Activated T-cell treated with anti-CD3 and anti-CD28 coated beads for 48 hours (primary cell): Measurements from ENCODE around the gene TMED8.
"Not testable (repeated sequence)": the region's sequence is repeated elsewhere in the genome, so short reads cannot be mapped to it uniquely, and the experiment has no call there.

Source experiments
- DNase-seq: peaks from one replicate; pipeline ENCODE4 v3.0.0-alpha.2; 2020; ENCODE audit warnings: low read depth

TMED8 gene

GRCh38 chr14:77376771-77377501 is at the start of gene TMED8, which contains the start of gene SAMD15:
Gene TMED8, minus strand, starts transcription at chr14:77377094. Its CDS starts 41 bp downstream, at chr14:77377053.
Gene SAMD15, plus strand, starts transcription at chr14:77377379. Its CDS starts 40 bp downstream, at chr14:77377419.
- DNase-seq: peak; percentile 82

- no peak for DNase-seq
Measured at GRCh38 chr14:77426396-77426795, 49.5 kb upstream of the TMED8 start.

GRCh38 chr14:77424862-77425261 is 48.0 kb upstream of the TMED8 start:
- no peak for DNase-seq

- no peak for DNase-seq
Measured at GRCh38 chr14:77423423-77423822, 46.5 kb upstream of the TMED8 start, which contains the start of gene NOXRED1. Gene NOXRED1, minus strand, starts transcription at chr14:77423523. Its CDS starts 634 bp downstream, at chr14:77422889.

- no peak for DNase-seq
Measured at GRCh38 chr14:77421201-77421600, 44.3 kb upstream of the TMED8 start.

GRCh38 chr14:77416836-77417235 is 39.9 kb upstream of the TMED8 start:
- no peak for DNase-seq

- DNase-seq: not testable (repeated sequence)
Measured at GRCh38 chr14:77416098-77416497, 39.2 kb upstream of the TMED8 start.

GRCh38 chr14:77415403-77416030 is 38.6 kb upstream of the TMED8 start:
- DNase-seq: not testable (repeated sequence)

- no peak for DNase-seq
Measured at GRCh38 chr14:77409131-77409533, 32.2 kb upstream of the TMED8 start.

GRCh38 chr14:77407158-77407557 is 30.3 kb upstream of the TMED8 start:
- DNase-seq: no peak

GRCh38 chr14:77406718-77407117 is 29.8 kb upstream of the TMED8 start:
- no peak for DNase-seq

GRCh38 chr14:77406086-77406485 is 29.2 kb upstream of the TMED8 start:
- no peak for DNase-seq

- no peak for DNase-seq
Measured at GRCh38 chr14:77403768-77404167, 26.9 kb upstream of the TMED8 start.

GRCh38 chr14:77400216-77400615 is 23.3 kb upstream of the TMED8 start:
- DNase-seq: no peak

GRCh38 chr14:77390188-77390587 is 13.3 kb upstream of the TMED8 start:
- no peak for DNase-seq

- DNase-seq: no peak
Measured at GRCh38 chr14:77378701-77379100, 1.8 kb upstream of the TMED8 start.

- DNase-seq: no peak
Measured at GRCh38 chr14:77377502-77377844, 579 bp upstream of the TMED8 start.

- DNase-seq: no peak
Measured at GRCh38 chr14:77375973-77376770, 722 bp downstream of the TMED8 start.

GRCh38 chr14:77375164-77375950 is 1.5 kb downstream of the TMED8 start:
- no peak for DNase-seq

- DNase-seq: no peak
Measured at GRCh38 chr14:77372304-77372841, 4.5 kb downstream of the TMED8 start.

GRCh38 chr14:77369285-77369684 is 7.6 kb downstream of the TMED8 start:
- DNase-seq: no peak

- no peak for DNase-seq
Measured at GRCh38 chr14:77364146-77364545, 12.7 kb downstream of the TMED8 start.
